ENCODE results near the gene FAM200A.
"Not testable (repeated sequence)": the region's sequence is repeated elsewhere in the genome, so short reads cannot be mapped to it uniquely, and the experiment has no call there.

FAM200A gene

GRCh38 chr7:99594948-99595745 lies 43.2 kb upstream of the FAM200A start:
- H3K4me2 ChIP-seq (ENCODE audit: low read length) = no peak overlapping the region
- no peak overlapping the region for H3K9ac ChIP-seq (ENCODE audit: low read length)
- H3K27me3 ChIP-seq (ENCODE audit: low read depth, low read length) = no peaks in the 10 kb centered on the region; the same call in 1 of the 2 replicates

GRCh38 chr7:99588868-99589267 lies 37.0 kb upstream of the FAM200A start:
- H2AFZ ChIP-seq (ENCODE audit: low read depth, low read length) = no peak overlapping the region
- no peak overlapping the region for H3K4me2 ChIP-seq (ENCODE audit: low read length)
- H4K20me1 ChIP-seq (ENCODE audit: insufficient read depth, low read length) = no peaks in the 10 kb centered on the region
- no peak overlapping the region for H3K4me3 ChIP-seq (ENCODE audit: low read length)
- no peaks in the 10 kb centered on the region for H3K79me2 ChIP-seq (ENCODE audit: low read length)
- no peaks in the 10 kb centered on the region for H3K27me3 ChIP-seq (ENCODE audit: low read depth, low read length)
- no peaks in the 10 kb centered on the region for H3K4me1 ChIP-seq (ENCODE audit: low read length)
- no peak overlapping the region for H3K27ac ChIP-seq (ENCODE audit: low read length)
- H3K9me3 ChIP-seq (ENCODE audit: insufficient read depth, low read length) = no peaks in the 10 kb centered on the region
- H3K9ac ChIP-seq (ENCODE audit: low read length) = no peak overlapping the region
- TF ChIP-seq EZH2phosphoT487 (IDR thresholded peaks at IDR 0.05; ENCODE audit: low read depth) (no peak), CTCF (IDR thresholded peaks at IDR 0.05; ENCODE audit: low read depth, low read length) (no peak)
- H3K36me3 ChIP-seq (replicated peaks; ENCODE audit: low read depth, low read length) = no peaks in the 10 kb centered on the region

More at GRCh38 chr7:99594948-99595745, 43.2 kb upstream of the FAM200A start:
- H4K20me1 ChIP-seq (ENCODE audit: insufficient read depth, low read length) = no peaks in the 10 kb centered on the region
- no peaks in the 10 kb centered on the region for H3K79me2 ChIP-seq (ENCODE audit: low read length)
- TF ChIP-seq EZH2phosphoT487 (IDR thresholded peaks at IDR 0.05; ENCODE audit: low read depth) (no peak), CTCF (IDR thresholded peaks at IDR 0.05; ENCODE audit: low read depth, low read length) (no peak)
- H3K36me3 ChIP-seq (replicated peaks; ENCODE audit: low read depth, low read length) = no peaks in the 10 kb centered on the region
- H3K9me3 ChIP-seq (ENCODE audit: insufficient read depth, low read length) = no peaks in the 10 kb centered on the region
- no peak overlapping the region for H3K27ac ChIP-seq (ENCODE audit: low read length)
- H3K4me3 ChIP-seq (ENCODE audit: low read length) = no peak overlapping the region
- no peak overlapping the region for H2AFZ ChIP-seq (ENCODE audit: low read depth, low read length)
- H3K4me1 ChIP-seq (ENCODE audit: low read length) = no peaks in the 10 kb centered on the region

GRCh38 chr7:99580778-99581332 lies 28.9 kb upstream of the FAM200A start:
- peak overlapping the region; percentile 24; the same call in 1 of the 2 replicates for H3K4me2 ChIP-seq (ENCODE audit: low read length)
- H3K79me2 ChIP-seq (ENCODE audit: low read length); H3K27ac ChIP-seq (ENCODE audit: low read length); H4K20me1 ChIP-seq (ENCODE audit: insufficient read depth, low read length); H3K9me3 ChIP-seq (ENCODE audit: insufficient read depth, low read length); H3K36me3 ChIP-seq (replicated peaks; ENCODE audit: low read depth, low read length); H3K9ac ChIP-seq (ENCODE audit: low read length); H2AFZ ChIP-seq (ENCODE audit: low read depth, low read length); H3K4me1 ChIP-seq (ENCODE audit: low read length); H3K27me3 ChIP-seq (ENCODE audit: low read depth, low read length): not testable (repeated sequence)
- peak overlapping the region; percentile 43; the same call in 1 of the 2 replicates for H3K4me3 ChIP-seq (ENCODE audit: low read length)

GRCh38 chr7:99579956-99580777 lies 28.3 kb upstream of the FAM200A start:
- Histone ChIP-seq H3K4me1 (ENCODE audit: low read length) (no peaks in the 10 kb centered on the region), H3K4me3 (ENCODE audit: low read length) (peak overlapping the region; percentile 43; the same call in 1 of the 2 replicates), H3K27me3 (ENCODE audit: low read depth, low read length) (no peaks in the 10 kb centered on the region), H3K9me3 (ENCODE audit: insufficient read depth, low read length) (no peaks in the 10 kb centered on the region), H3K79me2 (ENCODE audit: low read length) (no peaks in the 10 kb centered on the region), H3K27ac (ENCODE audit: low read length) (no peak overlapping the region), H3K4me2 (ENCODE audit: low read length) (peak overlapping the region; percentile 24), H2AFZ (ENCODE audit: low read depth, low read length) (no peak overlapping the region), H4K20me1 (ENCODE audit: insufficient read depth, low read length) (no peaks in the 10 kb centered on the region), H3K9ac (ENCODE audit: low read length) (no peak overlapping the region), H3K36me3 (replicated peaks; ENCODE audit: low read depth, low read length) (no peaks in the 10 kb centered on the region)
- TF ChIP-seq EZH2phosphoT487 (IDR thresholded peaks at IDR 0.05; ENCODE audit: low read depth) (no peak), CTCF (IDR thresholded peaks at IDR 0.05; ENCODE audit: low read depth, low read length) (no peak)

All from OCI-LY3 (cell line).